Neuronal stem cell (in vitro differentiated cells): ENCODE data around the gene STEAP1B.
A peak's percentile ranks its signal among the peaks of the same experiment; 100 is the strongest.

Experiments used
- DNase-seq: peaks from one replicate; pipeline ENCODE4 v3.0.0-alpha.2; 2013; ENCODE audit warnings: low spot score
- H2AFZ ChIP-seq: one replicate; pipeline ENCODE4 v1.6.1; 2013; ENCODE audit warnings: mild to moderate bottlenecking, low read length, inconsistent platforms
- H2AK5ac ChIP-seq: 2 replicates; pipeline ENCODE4 v1.6.1; 2013; ENCODE audit warnings: low read depth, mild to moderate bottlenecking, inconsistent platforms, low read length, moderate library complexity, mixed read lengths
- H2BK120ac ChIP-seq: 2 replicates; pipeline ENCODE4 v1.6.1; 2013; ENCODE audit warnings: low read depth, mild to moderate bottlenecking, inconsistent platforms, low read length, moderate library complexity, mixed read lengths
- H2BK12ac ChIP-seq: one replicate; pipeline ENCODE4 v1.6.1; 2013; ENCODE audit warnings: low read length, inconsistent platforms
- H2BK15ac ChIP-seq: 2 replicates; pipeline ENCODE4 v1.6.1; 2013; ENCODE audit warnings: mild to moderate bottlenecking, low read length, inconsistent platforms, mixed read lengths
- H2BK5ac ChIP-seq: one replicate; pipeline ENCODE4 v1.6.1; 2013; ENCODE audit warnings: inconsistent platforms, mild to moderate bottlenecking, low read length, moderate library complexity
- H3K14ac ChIP-seq: one replicate; pipeline ENCODE4 v1.6.1; 2013; ENCODE audit warnings: low read length, inconsistent platforms
- H3K18ac ChIP-seq: 2 replicates; pipeline ENCODE4 v1.6.1; 2013; ENCODE audit warnings: low read length, inconsistent platforms
- H3K23ac ChIP-seq: 2 replicates; pipeline ENCODE4 v1.6.1; 2013; ENCODE audit warnings: low read depth, mild to moderate bottlenecking, mixed read lengths, low read length, inconsistent platforms; ENCODE audit not compliant: poor library complexity
- H3K27ac ChIP-seq: replicated peaks from 3 replicates; pipeline ENCODE4 v1.5.1; 2013; ENCODE audit warnings: low read length, inconsistent platforms
- H3K27me3 ChIP-seq, 3 experiments: 2 replicates each; pipeline ENCODE4 v1.6.1; 2013; ENCODE audit warnings: low read length in 3 of 3, mild to moderate bottlenecking in 2 of 3, inconsistent platforms in 1 of 3, low read depth in 1 of 3, mixed read lengths in 1 of 3, moderate library complexity in 1 of 3; ENCODE audit not compliant: control insufficient read depth in 3 of 3, insufficient read depth in 3 of 3
- H3K36me3 ChIP-seq, 2 donors: replicated peaks in 1 of 2; 2 replicates each; pipeline ENCODE4 v1.6.1; 2013; ENCODE audit warnings: low read length in 2 of 2; ENCODE audit not compliant: control insufficient read depth in 2 of 2, insufficient read depth in 2 of 2
- H3K4ac ChIP-seq: 2 replicates; pipeline ENCODE4 v1.6.1; 2013; ENCODE audit warnings: inconsistent platforms, mild to moderate bottlenecking, low read length, moderate library complexity
- H3K4me1 ChIP-seq, 2 donors: 1 replicate in 1 of 2; 2 replicates in 1 of 2; pipeline ENCODE4 v1.6.1; 2013; ENCODE audit warnings: low read length in 2 of 2, low read depth in 1 of 2; ENCODE audit not compliant: control insufficient read depth in 2 of 2, insufficient read depth in 1 of 2
- H3K4me2 ChIP-seq: one replicate; pipeline ENCODE4 v1.6.1; 2013; ENCODE audit warnings: mild to moderate bottlenecking, low read length, inconsistent platforms; ENCODE audit not compliant: insufficient read depth, poor library complexity, severe bottlenecking
- H3K4me3 ChIP-seq, 2 donors: 2 replicates each; pipeline ENCODE4 v1.5.1; 2013; ENCODE audit warnings: low read length in 2 of 2, mild to moderate bottlenecking in 2 of 2, inconsistent platforms in 1 of 2, moderate library complexity in 1 of 2
- H3K79me1 ChIP-seq: one replicate; pipeline ENCODE4 v1.6.1; 2013; ENCODE audit warnings: low read depth, mild to moderate bottlenecking, inconsistent platforms, low read length, moderate library complexity
- H3K9ac ChIP-seq: one replicate; pipeline ENCODE4 v1.6.1; 2013; ENCODE audit warnings: mild to moderate bottlenecking, low read depth, low read length, inconsistent platforms; ENCODE audit not compliant: poor library complexity
- H3K9me3 ChIP-seq, 2 donors: replicated peaks in 1 of 2; 2 replicates each; pipeline versions ENCODE3 to v1.6.1; 2013; ENCODE audit warnings: low read length in 2 of 2, mild to moderate bottlenecking in 2 of 2, inconsistent platforms in 1 of 2, low read depth in 1 of 2, mixed read lengths in 1 of 2, moderate library complexity in 1 of 2; ENCODE audit not compliant: control insufficient read depth in 2 of 2, insufficient read depth in 1 of 2
- H4K8ac ChIP-seq: one replicate; pipeline ENCODE4 v1.6.1; 2013; ENCODE audit warnings: low read depth, mild to moderate bottlenecking, inconsistent platforms, low read length, moderate library complexity
- H4K91ac ChIP-seq: one replicate; pipeline ENCODE4 v1.6.1; 2013; ENCODE audit warnings: low read length, low read depth, mild to moderate bottlenecking, inconsistent platforms; ENCODE audit not compliant: poor library complexity
- whole genome bisulfite sequencing, 2 donors: extraction: QIAGEN DNeasy Blood & Tissue Kit; methylation state at CpG; one replicate each; pipeline ENCODE4 v1.1.7; 2013; ENCODE audit warnings: missing lambda C conversion rate in 2 of 2, mixed read lengths in 1 of 2; ENCODE audit not compliant: insufficient read length in 2 of 2, insufficient replicate concordance in 1 of 2; ENCODE audit errors: extremely low coverage in 2 of 2; 5-methylcytosine and 5-hydroxymethylcytosine counted together

The STEAP1B gene

DNA sequence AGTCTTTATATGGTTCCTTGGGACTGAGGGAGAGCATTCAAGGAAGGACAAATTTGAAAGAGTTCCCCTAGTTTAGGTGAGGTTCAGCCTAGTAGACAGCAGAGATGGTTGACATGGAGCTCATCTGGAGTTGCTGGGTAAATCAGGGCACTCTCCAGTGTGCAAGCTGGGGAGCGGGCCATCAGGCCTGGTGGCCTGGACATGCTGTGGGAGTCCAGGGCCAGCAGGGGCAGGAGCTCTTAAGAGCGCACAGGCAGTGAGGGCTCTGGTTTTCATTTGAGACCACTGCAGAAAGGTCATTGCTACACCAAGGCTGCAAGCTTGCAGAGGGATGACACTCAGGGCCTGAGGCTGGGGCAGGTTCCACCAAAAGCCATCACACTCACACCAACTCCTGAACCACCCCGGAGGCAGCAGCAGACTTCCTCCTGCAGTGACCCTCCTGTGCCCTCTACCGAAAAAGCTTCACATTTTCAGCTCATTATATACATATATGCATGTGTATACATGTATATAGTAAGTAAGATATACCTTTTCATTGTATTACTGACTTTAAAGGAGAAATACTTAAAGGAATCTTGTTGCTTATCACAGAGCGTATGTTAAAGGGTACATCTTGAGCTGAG, 39.5 kb downstream of the STEAP1B start:
- Histone ChIP-seq H3K79me1 (no peaks in the 10 kb centered on the region), H2AK5ac (no peak overlapping the region), H2AFZ (no peak overlapping the region), H2BK5ac (no peak overlapping the region), H3K36me3 (no peaks in the 10 kb centered on the region), H2BK120ac (no peak overlapping the region), H3K4me1 (no peaks in the 10 kb centered on the region), H2BK15ac (no peak overlapping the region), H3K4me2 (no peak overlapping the region), H4K8ac (no peak overlapping the region), H3K14ac (no peak overlapping the region), H3K4ac (no peak overlapping the region), H3K27me3 (no peaks in the 10 kb centered on the region), H3K18ac (peak overlapping the region; percentile 63), H3K27ac (no peak overlapping the region), H3K4me3 (no peak overlapping the region), H4K91ac (no peak overlapping the region), H2BK12ac (no peak overlapping the region), H3K9me3 (no peaks in the 10 kb centered on the region), H3K23ac (no peak overlapping the region), H3K9ac (no peak overlapping the region)
- no CpG with 5 or more reads among the region's 5 CpGs for WGBS, 2 donors
- no peak for DNase-seq

DNA sequence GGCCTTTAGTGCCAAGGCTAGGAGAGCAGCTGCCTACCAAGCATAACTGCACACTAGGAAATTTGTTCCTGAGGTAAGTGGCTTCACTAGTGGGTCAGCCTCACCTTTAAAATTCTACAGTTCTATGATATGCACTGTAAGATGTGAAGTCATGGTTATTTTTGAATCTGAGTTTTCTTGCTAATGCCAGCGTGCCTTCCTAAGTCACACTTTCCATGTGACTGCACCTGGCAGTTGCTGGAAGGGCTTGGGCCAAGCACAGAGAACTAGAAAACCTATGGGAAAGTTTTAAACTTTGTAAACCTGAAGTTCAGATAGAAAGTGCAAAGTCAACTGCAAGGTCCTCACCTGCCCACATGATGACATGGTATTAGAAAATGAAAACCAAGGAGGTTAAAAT, 42.5 kb downstream of the STEAP1B start:
- Histone ChIP-seq H2AK5ac (no peak overlapping the region), H3K9me3 (no peaks in the 10 kb centered on the region), H3K36me3 (no peaks in the 10 kb centered on the region), H2AFZ (no peak overlapping the region), H2BK5ac (no peak overlapping the region), H2BK12ac (no peak overlapping the region), H3K4me3 (no peak overlapping the region), H3K4ac (no peak overlapping the region), H2BK15ac (no peak overlapping the region), H3K4me1 (peaks cover 0 to 4% of the 10 kb centered on the region in 2 donors), H4K91ac (no peak overlapping the region), H3K4me2 (no peak overlapping the region), H4K8ac (no peak overlapping the region), H3K14ac (no peak overlapping the region), H2BK120ac (no peak overlapping the region), H3K27ac (no peak overlapping the region), H3K9ac (no peak overlapping the region), H3K27me3 (peaks cover 0 to 2% (median 0%) of the 10 kb centered on the region in 3 experiments), H3K18ac (no peak overlapping the region), H3K23ac (no peak overlapping the region), H3K79me1 (no peaks in the 10 kb centered on the region)
- DNase-seq = no peak
- no CpG with 5 or more reads among the region's 1 CpG for WGBS, 2 donors

DNA sequence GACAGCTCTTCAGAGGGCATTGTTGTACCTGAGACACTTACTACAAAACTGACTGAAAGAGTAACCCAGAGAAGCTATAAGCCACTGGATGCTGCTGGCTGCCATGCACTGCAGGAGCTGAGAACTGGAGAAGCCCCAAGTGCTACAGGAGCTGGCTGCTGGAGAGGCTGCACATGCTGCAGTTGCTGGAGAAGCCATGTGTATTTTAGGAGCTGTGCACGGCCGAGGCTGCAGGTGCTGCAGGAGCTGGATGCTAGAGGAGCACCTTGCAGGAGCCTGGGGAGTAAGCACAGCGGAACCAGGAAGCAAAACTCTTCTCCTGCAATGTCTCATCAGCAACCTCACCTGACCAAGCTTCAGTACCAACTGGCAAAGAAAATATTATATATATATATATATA, 45.5 kb downstream of the STEAP1B start:
- no peak overlapping the region for H2BK15ac ChIP-seq
- peaks cover 0 to 1% of the 10 kb centered on the region in 2 donors for H3K9me3 ChIP-seq
- peak overlapping the region; percentile 48 for H3K23ac ChIP-seq
- H2AK5ac ChIP-seq = no peak overlapping the region
- no peak overlapping the region for H3K4ac ChIP-seq
- H3K27me3 ChIP-seq = peaks cover 0 to 2% (median 0%) of the 10 kb centered on the region in 3 experiments
- H2AFZ ChIP-seq = no peak overlapping the region
- H4K91ac ChIP-seq = no peak overlapping the region
- H3K27ac ChIP-seq = no peak overlapping the region
- no peak overlapping the region for H2BK5ac ChIP-seq
- peak overlapping the region; percentile 70 for H3K18ac ChIP-seq
- H3K4me1 ChIP-seq = peaks cover 0 to 5% of the 10 kb centered on the region in 2 donors
- no peak overlapping the region for H3K4me2 ChIP-seq
- no peak overlapping the region for H3K4me3 ChIP-seq
- no peaks in the 10 kb centered on the region for H3K36me3 ChIP-seq
- H3K9ac ChIP-seq = peak overlapping the region; percentile 39
- H2BK120ac ChIP-seq = no peak overlapping the region
- no peak overlapping the region for H2BK12ac ChIP-seq
- DNase-seq = no peak
- no peak overlapping the region for H4K8ac ChIP-seq
- no CpG with 5 or more reads among the region's 3 CpGs for WGBS, 2 donors
- H3K79me1 ChIP-seq = no peaks in the 10 kb centered on the region
- no peak overlapping the region for H3K14ac ChIP-seq

DNA sequence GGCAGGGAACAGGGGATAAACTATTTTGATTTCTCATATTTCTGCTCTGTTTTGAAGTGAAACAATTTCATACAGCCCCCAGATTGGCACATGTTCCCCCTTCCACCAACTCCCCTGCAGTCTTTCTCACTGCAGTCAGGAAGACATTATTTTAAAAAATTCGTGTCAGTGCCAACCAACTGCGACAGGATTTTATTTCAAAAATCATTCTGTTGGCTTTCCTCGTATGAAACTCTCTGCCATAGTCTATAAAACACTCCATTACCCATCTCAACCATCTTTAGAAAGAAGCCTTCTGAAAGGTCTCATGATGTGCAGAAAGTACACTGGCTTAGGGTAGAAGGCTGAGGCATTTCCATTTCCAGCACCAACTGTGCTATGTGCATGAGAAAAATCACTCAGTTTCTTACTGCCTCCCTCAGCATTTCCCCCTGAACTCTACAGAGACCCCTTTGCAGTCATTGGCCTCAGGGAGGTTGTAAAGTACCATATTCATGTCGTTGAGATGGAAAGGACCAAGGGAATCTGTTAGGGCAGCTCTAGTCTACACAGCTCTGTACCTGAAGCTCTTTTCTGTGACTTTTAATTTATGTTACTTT, 46.9 kb downstream of the STEAP1B start:
- no peak overlapping the region for H3K4me2 ChIP-seq
- H3K9ac ChIP-seq = no peak overlapping the region
- no peak overlapping the region for H4K91ac ChIP-seq
- DNase-seq = no peak
- peaks cover 0 to 5% of the 10 kb centered on the region in 2 donors for H3K4me1 ChIP-seq
- no peaks in the 10 kb centered on the region for H3K79me1 ChIP-seq
- H2AK5ac ChIP-seq = no peak overlapping the region
- no peak overlapping the region for H2BK120ac ChIP-seq
- no peak overlapping the region for H3K23ac ChIP-seq
- no peak overlapping the region for H2BK5ac ChIP-seq
- H3K18ac ChIP-seq = no peak overlapping the region
- H3K27me3 ChIP-seq = peaks cover 0 to 2% (median 0%) of the 10 kb centered on the region in 3 experiments
- H3K9me3 ChIP-seq = peaks cover 0 to 1% of the 10 kb centered on the region in 2 donors
- H3K4me3 ChIP-seq = no peak overlapping the region
- no peak overlapping the region for H2BK12ac ChIP-seq
- H3K4ac ChIP-seq = no peak overlapping the region
- no peak overlapping the region for H2AFZ ChIP-seq
- no peaks in the 10 kb centered on the region for H3K36me3 ChIP-seq
- H4K8ac ChIP-seq = no peak overlapping the region
- no peak overlapping the region for H2BK15ac ChIP-seq
- H3K27ac ChIP-seq = no peak overlapping the region
- WGBS, 2 donors = no CpG with 5 or more reads among the region's 4 CpGs
- no peak overlapping the region for H3K14ac ChIP-seq
